GM06990 (cell line): ENCODE results near the gene LRMDA.
"Not testable (repeated sequence)": the region's sequence is repeated elsewhere in the genome, so short reads cannot be mapped to it uniquely, and the experiment has no call there.

Experiments
- DNase-seq: peaks from one replicate; pipeline ENCODE4 v3.0.0-alpha.2; 2011; ENCODE audit not compliant: insufficient read length; ENCODE audit errors: extremely low read depth
- H3K27me3 ChIP-seq: replicated peaks from 2 replicates; pipeline ENCODE4 v1.6.0; 2011; ENCODE audit warnings: low read length; ENCODE audit not compliant: control insufficient read depth, insufficient read depth
- H3K36me3 ChIP-seq: 2 replicates; pipeline ENCODE4 v1.5.1; 2011; ENCODE audit warnings: low read length; ENCODE audit not compliant: control insufficient read depth, insufficient read depth
- H3K4me3 ChIP-seq: replicated peaks from 2 replicates; pipeline ENCODE4 v1.5.1; 2011; ENCODE audit warnings: low read depth, mild to moderate bottlenecking, control low read depth, low read length
- TF ChIP-seq, protein P1 (sequence below): IDR thresholded peaks from 2 replicates; pipeline ENCODE4 v1.5.1; 2011; ENCODE audit warnings: low read length, control low read depth, mild to moderate bottlenecking, inconsistent platforms; ENCODE audit not compliant: insufficient read depth, poor library complexity, severe bottlenecking

LRMDA gene

DNA sequence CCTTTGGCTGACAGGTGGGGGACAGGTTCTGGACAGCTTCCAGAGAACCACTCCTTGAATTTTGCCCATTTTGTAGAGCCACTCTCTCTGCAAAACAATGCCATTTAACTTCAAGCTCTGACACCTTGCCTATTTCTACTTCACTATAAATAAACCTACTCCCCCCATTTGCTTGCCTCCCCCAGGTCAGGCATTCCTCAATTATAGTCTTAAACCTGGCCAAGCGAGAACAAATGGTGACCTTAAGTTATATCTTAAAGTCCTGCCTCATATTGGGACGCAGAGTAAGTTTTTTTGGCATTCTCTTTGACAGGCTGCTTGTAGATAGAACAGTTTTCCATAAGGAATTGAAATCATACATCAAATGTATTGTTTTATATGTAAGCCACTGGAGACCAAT is 706.9 kb downstream of the LRMDA start:
- H3K36me3 ChIP-seq = no peaks in the 10 kb centered on the region
- no peak for DNase-seq
- H3K4me3 ChIP-seq = no peak overlapping the region
- TF ChIP-seq, protein P1, sequence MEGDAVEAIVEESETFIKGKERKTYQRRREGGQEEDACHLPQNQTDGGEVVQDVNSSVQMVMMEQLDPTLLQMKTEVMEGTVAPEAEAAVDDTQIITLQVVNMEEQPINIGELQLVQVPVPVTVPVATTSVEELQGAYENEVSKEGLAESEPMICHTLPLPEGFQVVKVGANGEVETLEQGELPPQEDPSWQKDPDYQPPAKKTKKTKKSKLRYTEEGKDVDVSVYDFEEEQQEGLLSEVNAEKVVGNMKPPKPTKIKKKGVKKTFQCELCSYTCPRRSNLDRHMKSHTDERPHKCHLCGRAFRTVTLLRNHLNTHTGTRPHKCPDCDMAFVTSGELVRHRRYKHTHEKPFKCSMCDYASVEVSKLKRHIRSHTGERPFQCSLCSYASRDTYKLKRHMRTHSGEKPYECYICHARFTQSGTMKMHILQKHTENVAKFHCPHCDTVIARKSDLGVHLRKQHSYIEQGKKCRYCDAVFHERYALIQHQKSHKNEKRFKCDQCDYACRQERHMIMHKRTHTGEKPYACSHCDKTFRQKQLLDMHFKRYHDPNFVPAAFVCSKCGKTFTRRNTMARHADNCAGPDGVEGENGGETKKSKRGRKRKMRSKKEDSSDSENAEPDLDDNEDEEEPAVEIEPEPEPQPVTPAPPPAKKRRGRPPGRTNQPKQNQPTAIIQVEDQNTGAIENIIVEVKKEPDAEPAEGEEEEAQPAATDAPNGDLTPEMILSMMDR = no peak
- no peaks in the 10 kb centered on the region for H3K27me3 ChIP-seq

DNA sequence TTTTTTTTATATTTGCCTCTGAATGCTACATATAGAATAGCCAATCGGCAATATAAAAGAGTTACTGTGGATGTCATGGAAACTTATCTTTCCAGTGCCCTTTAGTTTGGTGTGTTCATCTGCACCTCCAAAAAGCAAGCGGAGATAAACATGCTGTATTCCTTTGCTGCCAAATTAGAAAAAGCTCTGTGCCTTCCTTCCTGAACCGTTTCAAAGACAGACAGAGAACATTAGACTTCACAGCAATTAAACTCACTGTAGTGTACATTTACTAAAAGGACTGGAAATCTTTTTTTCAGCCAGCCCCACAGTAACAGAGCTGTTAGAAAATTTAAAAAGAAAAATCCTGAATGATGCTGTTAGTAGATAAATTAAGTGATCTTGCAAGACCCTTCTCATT is 707.5 kb downstream of the LRMDA start:
- H3K27me3 ChIP-seq = no peaks in the 10 kb centered on the region
- no peak overlapping the region for H3K4me3 ChIP-seq
- no peaks in the 10 kb centered on the region for H3K36me3 ChIP-seq
- DNase-seq = no peak
- TF ChIP-seq, protein P1 = no peak

DNA sequence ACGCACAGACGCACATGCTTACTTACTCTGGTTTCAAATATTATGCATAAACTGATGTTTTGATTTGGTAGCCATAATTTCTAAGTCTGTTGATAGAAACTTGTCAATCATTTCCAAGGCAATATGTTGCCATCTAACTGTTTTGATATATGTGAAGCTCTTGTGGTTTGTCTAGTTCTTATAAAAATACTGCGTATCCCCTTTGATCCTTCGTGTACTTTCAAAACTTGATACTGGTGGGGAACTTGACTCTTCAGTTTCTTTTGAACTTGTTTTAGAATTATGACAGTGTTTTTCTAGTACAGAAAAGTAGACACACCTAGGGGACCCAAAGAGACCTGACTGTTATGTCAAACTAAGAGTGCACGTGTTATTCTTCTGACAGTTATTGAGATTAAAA is 708.0 kb downstream of the LRMDA start:
- TF ChIP-seq, protein P1 = no peak
- Histone ChIP-seq H3K36me3 (no peaks in the 10 kb centered on the region), H3K27me3 (no peaks in the 10 kb centered on the region), H3K4me3 (no peak overlapping the region)
- DNase-seq = no peak

DNA sequence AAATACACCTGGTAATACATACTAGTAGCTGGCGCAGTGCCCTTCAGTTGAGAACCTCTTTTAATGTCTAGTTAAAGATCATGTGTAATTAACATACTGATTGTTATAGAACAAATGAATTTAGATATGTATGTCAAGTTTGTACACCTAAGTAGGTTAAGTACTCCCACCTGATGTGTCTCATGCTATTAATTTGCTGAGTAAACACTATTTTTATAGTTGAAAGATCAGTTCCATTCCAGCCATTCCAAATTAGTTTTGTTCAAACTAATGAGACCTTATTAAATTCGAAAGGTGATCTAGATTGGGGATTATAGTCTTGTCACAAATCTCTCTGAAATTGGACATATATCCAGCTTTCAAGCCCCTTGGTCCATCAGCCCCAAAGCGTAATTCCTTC is 710.0 kb downstream of the LRMDA start:
- no peak for DNase-seq
- H3K27me3 ChIP-seq = no peaks in the 10 kb centered on the region
- H3K4me3 ChIP-seq = no peak overlapping the region
- H3K36me3 ChIP-seq = no peaks in the 10 kb centered on the region
- TF ChIP-seq, protein P1 = no peak

DNA sequence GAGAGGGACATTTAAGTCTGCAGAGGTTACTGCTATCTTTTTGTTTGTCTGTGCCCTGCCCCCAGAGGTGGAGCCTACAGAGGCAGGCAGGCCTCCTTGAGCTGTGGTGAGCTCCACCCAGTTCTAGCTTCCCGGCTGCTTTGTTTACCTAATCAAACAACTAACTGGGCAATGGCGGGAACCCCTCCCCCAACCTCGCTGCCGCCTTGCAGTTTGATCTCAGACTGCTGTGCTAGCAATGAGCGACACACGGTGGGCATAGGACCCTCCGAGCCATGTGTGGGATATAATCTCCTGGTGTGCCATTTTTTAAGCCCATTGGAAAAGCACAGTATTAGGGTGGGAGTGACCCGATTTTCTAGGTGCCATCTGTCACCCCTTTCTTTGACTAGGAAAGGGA is 716.8 kb downstream of the LRMDA start:
- not testable (repeated sequence) for H3K4me3 ChIP-seq, H3K27me3 ChIP-seq, H3K36me3 ChIP-seq, DNase-seq

DNA sequence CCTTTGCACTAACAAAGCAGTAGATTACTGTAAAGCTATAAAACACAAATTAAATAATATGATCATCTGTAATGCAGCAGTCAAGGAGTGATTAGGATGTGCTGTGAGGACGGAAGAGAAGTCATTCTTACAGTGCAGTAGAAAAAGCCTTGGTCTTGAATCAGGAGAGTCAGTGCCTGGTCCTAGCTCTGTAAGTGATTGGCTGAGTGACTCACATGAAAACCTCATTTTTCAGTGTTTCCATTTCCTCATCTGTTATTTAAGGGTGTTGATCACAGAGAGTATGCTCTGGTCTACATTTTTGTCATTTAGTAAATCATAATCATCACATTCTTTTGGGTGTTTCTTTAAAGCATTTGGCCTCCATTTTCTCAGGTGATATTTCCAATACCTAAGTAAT is 717.8 kb downstream of the LRMDA start:
- TF ChIP-seq, protein P1 = no peak
- DNase-seq = no peak
- H3K27me3 ChIP-seq = no peaks in the 10 kb centered on the region
- no peaks in the 10 kb centered on the region for H3K36me3 ChIP-seq
- H3K4me3 ChIP-seq = no peak overlapping the region
